Liver (tissue), 10 donors: Measurements from ENCODE around the gene EIF3CL. TPM values are rescaled to one million over a fixed set of nuclear protein-coding genes. Genes with fewer than 3 reads are reported as not detected.
"Not testable (repeated sequence)": the region's sequence is repeated elsewhere in the genome, so short reads cannot be mapped to it uniquely, and the experiment has no call there.

ENCODE experiments used
- DNase-seq: peaks from one replicate; pipeline ENCODE4 v3.0.0-alpha.2; 2017; ENCODE audit warnings: low spot score
- H3K27ac ChIP-seq, 2 donors: one replicate each; pipeline ENCODE4 v1.7.0; 2013; ENCODE audit warnings: inconsistent platforms in 2 of 2, low read length in 2 of 2, control low read depth in 1 of 2, low read depth in 1 of 2, mild to moderate bottlenecking in 1 of 2
- H3K27me3 ChIP-seq, 4 donors: one replicate each; pipeline versions ENCODE4 v1.6.1 to v1.7.0; 2013; ENCODE audit warnings: low read length in 3 of 4, inconsistent platforms in 1 of 4, mild to moderate bottlenecking in 1 of 4, moderate library complexity in 1 of 4; ENCODE audit not compliant: control insufficient read depth in 4 of 4, insufficient read depth in 4 of 4
- H3K36me3 ChIP-seq, 4 donors: one replicate each; pipeline versions ENCODE4 v1.6.1 to v1.7.0; 2013; ENCODE audit warnings: low read length in 3 of 4, mild to moderate bottlenecking in 3 of 4, low read depth in 1 of 4, moderate library complexity in 1 of 4; ENCODE audit not compliant: control insufficient read depth in 4 of 4, insufficient read depth in 3 of 4
- H3K4me1 ChIP-seq, 4 donors: one replicate each; pipeline versions ENCODE4 v1.6.1 to v1.7.0; 2013; ENCODE audit warnings: low read length in 3 of 4, mild to moderate bottlenecking in 3 of 4, moderate library complexity in 1 of 4; ENCODE audit not compliant: control insufficient read depth in 4 of 4, insufficient read depth in 4 of 4
- H3K4me3 ChIP-seq, 3 donors: one replicate each; pipeline versions ENCODE4 v1.6.1 to v1.7.0; 2013; ENCODE audit warnings: low read length in 3 of 3, control low read depth in 1 of 3, low read depth in 1 of 3, mild to moderate bottlenecking in 1 of 3
- H3K9ac ChIP-seq, 2 donors: one replicate each; pipeline ENCODE4 v1.7.0; 2013; ENCODE audit warnings: low read length in 2 of 2, mild to moderate bottlenecking in 2 of 2, moderate library complexity in 2 of 2, control low read depth in 1 of 2, low read depth in 1 of 2
- H3K9me3 ChIP-seq, 4 donors: one replicate each; pipeline versions ENCODE4 v1.6.1 to v1.7.0; 2013; ENCODE audit warnings: low read length in 3 of 4; ENCODE audit not compliant: control insufficient read depth in 4 of 4
- WGBS: extraction: QIAGEN DNeasy Blood & Tissue Kit; methylation state at CpG from one replicate; pipeline ENCODE4 v1.1.7; 2013; 5-methylcytosine and 5-hydroxymethylcytosine counted together
- polyA plus RNA-seq, 2 donors: library from polyadenylated mRNA; stranded (reverse) in 1 of 2; unstranded in 1 of 2; fragments of 200-250 nt in 1 of 2; fragments of >200 nt in 1 of 2; fragmentation: Nextera tagmentation in 1 of 2; extraction: Ambion mirVana in 1 of 2; gene quantifications; one replicate each; pipeline versions ENCODE4 v1.2.1 to v1.2.3, GENCODE V29; 2013 to 2015
- small RNA-seq: library from RNA; depleted of rRNA; stranded (forward); fragments of <200 nt; gene quantifications from one replicate; pipeline ENCODE3, GENCODE V24; 2014
- total RNA-seq, 2 donors: library from RNA; depleted of rRNA; stranded (reverse); fragments of >200 nt; gene quantifications; one replicate each; pipeline ENCODE4 v1.2.3, GENCODE V29; 2014
- donor health status: healthy.
- donor health status: healthy.
- donor health status: healthy.
- donor health status: healthy.
- donor health status: healthy.

EIF3CL gene
- total and polyA plus RNA-seq, 4 donors, result 0.11 to 103 (median 68.1) TPM

- 78% methylated on average over 6 of the region's 6 CpGs for WGBS
- H3K36me3 ChIP-seq, H3K9ac ChIP-seq, H3K27me3 ChIP-seq, H3K9me3 ChIP-seq, H3K4me1 ChIP-seq, H3K4me3 ChIP-seq, H3K27ac ChIP-seq, DNase-seq: not testable (repeated sequence)
Measured at GRCh38 chr16:28332632-28333031, 71.0 kb downstream of the EIF3CL start.

- not testable (repeated sequence) for DNase-seq, H3K4me3 ChIP-seq, H3K27ac ChIP-seq, H3K36me3 ChIP-seq, H3K9ac ChIP-seq, H3K9me3 ChIP-seq, H3K27me3 ChIP-seq, H3K4me1 ChIP-seq
- WGBS, result 60% methylated on average over 2 of the region's 2 CpGs
Measured at GRCh38 chr16:28330981-28331380, 72.7 kb downstream of the EIF3CL start.

DNA sequence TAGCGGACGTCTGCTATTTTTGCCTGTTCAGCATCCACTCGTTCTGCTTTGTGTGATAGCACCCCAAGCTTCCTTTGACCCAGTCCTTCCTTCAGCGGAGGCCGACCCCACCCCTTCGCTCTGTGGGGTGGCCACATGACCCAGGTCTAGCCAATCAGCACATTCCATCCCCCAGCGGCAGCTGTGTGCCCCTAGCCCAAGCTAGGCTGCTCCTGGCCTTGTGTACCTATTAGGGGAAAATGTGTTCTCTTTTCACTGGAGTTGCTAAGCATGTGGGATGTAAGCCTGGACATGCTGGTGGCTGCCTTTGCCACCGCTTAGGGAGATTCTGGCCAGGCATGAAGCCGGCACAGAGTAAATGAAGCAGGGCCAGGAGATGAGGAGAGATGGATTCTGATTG lies 73.4 kb downstream of the EIF3CL start:
- not testable (repeated sequence) for H3K27me3 ChIP-seq, H3K4me1 ChIP-seq, DNase-seq, H3K27ac ChIP-seq, H3K4me3 ChIP-seq, H3K9ac ChIP-seq, H3K9me3 ChIP-seq, H3K36me3 ChIP-seq
- WGBS, result 46% methylated on average over 9 of the region's 9 CpGs

Small RNA genes lying within 50 kb of the gene (small RNA-seq; reads per million reads assigned to genes)
- not detected for gene AC138904.2
- not detected for gene MIR6862-1

Other genes starting within 250 kb of the EIF3CL start
- 10 to 100 TPM; 41.0 to 50.0 TPM for gene XPO6, start 191.9 kb downstream of the EIF3CL start, total RNA-seq
- 10 to 100 TPM; 27.5 to 31.0 TPM for gene XPO6, start 191.9 kb downstream of the EIF3CL start, polyA plus RNA-seq
- gene SBK1, start 111.3 kb downstream of the EIF3CL start, total RNA-seq, result under 1 TPM; 0.05 to 0.08 TPM
- gene SBK1, start 111.3 kb downstream of the EIF3CL start, polyA plus RNA-seq, result under 1 TPM in 1 of 2 donors, not detected in 1; 0.07 TPM
- gene NPIPB6, start 40.3 kb downstream of the EIF3CL start, total RNA-seq, result under 1 TPM; 0.42 to 0.75 TPM
- gene NPIPB6, start 40.3 kb downstream of the EIF3CL start, polyA plus RNA-seq, result not detected
- not detected for gene NPIPB7, start 68.5 kb upstream of the EIF3CL start, total RNA-seq
- gene NPIPB7, start 68.5 kb upstream of the EIF3CL start, polyA plus RNA-seq, result not detected
- gene CLN3, start 88.2 kb upstream of the EIF3CL start, total RNA-seq, result 10 to 100 TPM; 16.1 to 16.3 TPM
- 10 to 100 TPM; 22.3 to 23.6 TPM for gene CLN3, start 88.2 kb upstream of the EIF3CL start, polyA plus RNA-seq
- gene APOBR, start 90.8 kb upstream of the EIF3CL start, total RNA-seq, result 1 to 10 TPM; 1.3 to 1.5 TPM
- gene APOBR, start 90.8 kb upstream of the EIF3CL start, polyA plus RNA-seq, result 1 to 10 TPM in 1 of 2 donors, under 1 TPM in 1; 0.28 to 1.4 TPM
- gene IL27, start 103.0 kb upstream of the EIF3CL start, total RNA-seq, result 1 to 10 TPM in 1 of 2 donors, under 1 TPM in 1; 0.33 to 2.5 TPM
- gene IL27, start 103.0 kb upstream of the EIF3CL start, polyA plus RNA-seq, result 1 to 10 TPM; 2.2 to 4.1 TPM
- 10 to 100 TPM; 10.9 to 16.1 TPM for gene NUPR1, start 135.1 kb upstream of the EIF3CL start, total RNA-seq
- gene NUPR1, start 135.1 kb upstream of the EIF3CL start, polyA plus RNA-seq, result 100 to 1,000 TPM; 109 to 305 TPM
- gene SGF29, start 150.1 kb upstream of the EIF3CL start, total RNA-seq, result 10 to 100 TPM in 1 of 2 donors, 1 to 10 TPM in 1; 6.5 to 11.5 TPM
- 10 to 100 TPM in 1 of 2 donors, 1 to 10 TPM in 1; 9.4 to 18.1 TPM for gene SGF29, start 150.1 kb upstream of the EIF3CL start, polyA plus RNA-seq
- 10 to 100 TPM in 1 of 2 donors, 1 to 10 TPM in 1; 1.6 to 19.2 TPM for gene SULT1A2, start 193.2 kb upstream of the EIF3CL start, total RNA-seq
- 10 to 100 TPM; 10.6 to 29.4 TPM for gene SULT1A2, start 193.2 kb upstream of the EIF3CL start, polyA plus RNA-seq
- 10 to 100 TPM; 25.3 to 94.5 TPM for gene SULT1A1, start 206.2 kb upstream of the EIF3CL start, total RNA-seq
- gene SULT1A1, start 206.2 kb upstream of the EIF3CL start, polyA plus RNA-seq, result 100 to 1,000 TPM; 110 to 143 TPM
- gene NPIPB8, start 234.2 kb upstream of the EIF3CL start, total RNA-seq, result under 1 TPM in 1 of 2 donors, not detected in 1; 0.08 TPM
- gene NPIPB8, start 234.2 kb upstream of the EIF3CL start, polyA plus RNA-seq, result under 1 TPM in 1 of 2 donors, not detected in 1; 0.53 TPM